ENCODE measurements around the gene EN2.

EN2 gene

GRCh38 chr7:155512246-155512887, 54.4 kb downstream of the EN2 start:
- no peak for TF ChIP-seq CTCF (IDR thresholded peaks at IDR 0.05; ENCODE audit: borderline replicate concordance, insufficient read depth, low read depth, low read length)
- no peak overlapping the region for H3K4me3 ChIP-seq (ENCODE audit: low read depth, low read length)

- no peak overlapping the region for H3K4me3 ChIP-seq (ENCODE audit: low read depth, low read length)
- no peak for TF ChIP-seq CTCF (IDR thresholded peaks at IDR 0.05; ENCODE audit: borderline replicate concordance, insufficient read depth, low read depth, low read length)
These were observed 55.8 kb downstream of the EN2 start for GRCh38 chr7:155513543-155514285.

GRCh38 chr7:155514296-155514695, 56.4 kb downstream of the EN2 start:
- no peak overlapping the region for H3K4me3 ChIP-seq (ENCODE audit: low read depth, low read length)
- no peak for TF ChIP-seq CTCF (IDR thresholded peaks at IDR 0.05; ENCODE audit: borderline replicate concordance, insufficient read depth, low read depth, low read length)

Measured in GM12875 (cell line).